Mammary epithelial cell (primary cell): ENCODE measurements around the gene TGFBRAP1.

Experiments
- EZH2 ChIP-seq: IDR thresholded peaks from 2 replicates; pipeline ENCODE4 v1.6.1; 2012; ENCODE audit warnings: low read length, inconsistent platforms, borderline replicate concordance
- TF ChIP-seq, protein P1 (sequence below), 2 donors: IDR thresholded peaks in 1 of 2; conservative IDR thresholded peaks in 1 of 2; 2 replicates each; pipeline ENCODE4 v1.5.1; 2011 to 2012; ENCODE audit warnings: inconsistent platforms in 2 of 2, low read length in 2 of 2, mild to moderate bottlenecking in 2 of 2, control low read depth in 1 of 2, low read depth in 1 of 2; ENCODE audit not compliant: insufficient read depth in 1 of 2; ENCODE audit errors: extremely low read depth in 1 of 2

GRCh38 chr2:105371156-105371555 lies 41.6 kb upstream of the TGFBRAP1 start:
- TF ChIP-seq, protein P1, sequence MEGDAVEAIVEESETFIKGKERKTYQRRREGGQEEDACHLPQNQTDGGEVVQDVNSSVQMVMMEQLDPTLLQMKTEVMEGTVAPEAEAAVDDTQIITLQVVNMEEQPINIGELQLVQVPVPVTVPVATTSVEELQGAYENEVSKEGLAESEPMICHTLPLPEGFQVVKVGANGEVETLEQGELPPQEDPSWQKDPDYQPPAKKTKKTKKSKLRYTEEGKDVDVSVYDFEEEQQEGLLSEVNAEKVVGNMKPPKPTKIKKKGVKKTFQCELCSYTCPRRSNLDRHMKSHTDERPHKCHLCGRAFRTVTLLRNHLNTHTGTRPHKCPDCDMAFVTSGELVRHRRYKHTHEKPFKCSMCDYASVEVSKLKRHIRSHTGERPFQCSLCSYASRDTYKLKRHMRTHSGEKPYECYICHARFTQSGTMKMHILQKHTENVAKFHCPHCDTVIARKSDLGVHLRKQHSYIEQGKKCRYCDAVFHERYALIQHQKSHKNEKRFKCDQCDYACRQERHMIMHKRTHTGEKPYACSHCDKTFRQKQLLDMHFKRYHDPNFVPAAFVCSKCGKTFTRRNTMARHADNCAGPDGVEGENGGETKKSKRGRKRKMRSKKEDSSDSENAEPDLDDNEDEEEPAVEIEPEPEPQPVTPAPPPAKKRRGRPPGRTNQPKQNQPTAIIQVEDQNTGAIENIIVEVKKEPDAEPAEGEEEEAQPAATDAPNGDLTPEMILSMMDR (conservative IDR thresholded peaks at IDR 0.05 in 1 of 2, IDR thresholded peaks at IDR 0.05 in 1 of 2; ENCODE audit: extremely low read depth in 1 of 2, insufficient read depth in 1 of 2, low read depth in 1 of 2, low read length in 2 of 2): no peak
- no peak for TF ChIP-seq EZH2
